MCF 10A (cell line): Measurements from ENCODE around the gene ANO2. TPM values are rescaled to one million over a fixed set of nuclear protein-coding genes. Genes with fewer than 3 reads are reported as not detected.

Experiments used
- BruUV-seq: library from RNA; stranded (reverse); fragments of 400-500 nt; replicated peaks from 2 replicates; lab custom pipeline; 2021; lab: Mats Ljungman, UMichigan
- CTCF ChIA-PET: fragments of 300-600 bp; sonication (Branson Sonifier 250); formaldehyde crosslinking; extraction: SDS; loops from one replicate; lab custom pipeline; 2021; ENCODE audit warnings: antibody characterized with exemption, inconsistent platforms; lab: Yijun Ruan, JAX
- POLR2A ChIA-PET: fragments of 300-600, 350-650 bp; sonication (Branson Sonifier 250); formaldehyde crosslinking; extraction: SDS; loops from one replicate; lab custom pipeline; 2020; ENCODE audit warnings: antibody characterized with exemption, inconsistent platforms; lab: Yijun Ruan, JAX
- DNase-seq: peaks from one replicate; pipeline ENCODE4 v3.0.0-alpha.2; 2018; ENCODE audit not compliant: unreplicated experiment
- H3K27ac Mint-ChIP-seq: one replicate; pipeline ENCODE4 v1.8.0; 2022; ENCODE audit warnings: mild to moderate bottlenecking, low read depth, mixed read lengths; ENCODE audit not compliant: unreplicated experiment
- H3K27me3 Mint-ChIP-seq: one replicate; pipeline ENCODE4 v1.8.0; 2022; ENCODE audit warnings: mixed read lengths; ENCODE audit not compliant: insufficient read depth, unreplicated experiment
- H3K36me3 Mint-ChIP-seq: one replicate; pipeline ENCODE4 v1.8.0; 2022; ENCODE audit warnings: mild to moderate bottlenecking, moderate library complexity, mixed read lengths; ENCODE audit not compliant: insufficient read depth, unreplicated experiment
- H3K4me1 Mint-ChIP-seq: one replicate; pipeline ENCODE4 v1.8.0; 2022; ENCODE audit warnings: mixed read lengths; ENCODE audit not compliant: insufficient read depth, unreplicated experiment
- H3K4me3 Mint-ChIP-seq: one replicate; pipeline ENCODE4 v1.8.0; 2022; ENCODE audit warnings: mild to moderate bottlenecking, moderate library complexity, mixed read lengths; ENCODE audit not compliant: unreplicated experiment
- H3K9me3 Mint-ChIP-seq: one replicate; pipeline ENCODE4 v1.8.0; 2022; ENCODE audit warnings: mixed read lengths; ENCODE audit not compliant: unreplicated experiment
- CTCF ChIP-seq: fragments of 200-600 bp; IDR thresholded peaks from one replicate; pipeline ENCODE4 v1.8.0; 2022; ENCODE audit warnings: antibody characterized with exemption, mild to moderate bottlenecking; ENCODE audit not compliant: unreplicated experiment
- intact Hi-C: fragments of 100-400 bp; cut with micrococcal nuclease; formaldehyde crosslinking; loops from 2 replicates; pipeline ENCODE4 v1.14.1; 2022
- total RNA-seq: library from RNA; stranded (reverse); gene quantifications from 2 replicates; pipeline ENCODE4 v1.2.3, GENCODE V29; 2022

The ANO2 gene
- total RNA-seq, 1 experiment from 2014 or later: not detected

GRCh38 chr12:5807090-5807414 lies 138.0 kb downstream of the ANO2 start:
- H3K4me3 Mint-ChIP-seq: no peak overlapping the region
- no peak overlapping the region for H3K27ac Mint-ChIP-seq
- CTCF ChIA-PET: no interaction called here
- POLR2A ChIA-PET: no interaction called here
- no peaks in the 10 kb centered on the region for H3K36me3 Mint-ChIP-seq
- H3K9me3 Mint-ChIP-seq: peaks cover 19% of the 10 kb centered on the region
- no peaks in the 10 kb centered on the region for H3K4me1 Mint-ChIP-seq
- intact Hi-C loops: no loop called here
- no peak for TF ChIP-seq CTCF
- no peak for DNase-seq
- BruUV-seq: no TSS peak
- no peaks in the 10 kb centered on the region for H3K27me3 Mint-ChIP-seq

GRCh38 chr12:5806371-5807089 lies 138.5 kb downstream of the ANO2 start:
- Mint-ChIP-seq H3K9me3 (peaks cover 16% of the 10 kb centered on the region), H3K27ac (no peak overlapping the region), H3K27me3 (no peaks in the 10 kb centered on the region), H3K36me3 (no peaks in the 10 kb centered on the region), H3K4me1 (no peaks in the 10 kb centered on the region), H3K4me3 (no peak overlapping the region)
- ChIA-PET POLR2A (no interaction called here), CTCF (no interaction called here)
- intact Hi-C loops: no loop called here
- TF ChIP-seq CTCF: no peak
- no TSS peak for BruUV-seq
- DNase-seq: no peak

- CTCF ChIA-PET: interaction anchor here (0.8 kb wide), 1 partner anchor 1357 kb away, joined by 3 read pairs; no protein-coding TSS in a partner anchor
- no peaks in the 10 kb centered on the region for H3K4me1 Mint-ChIP-seq
These were observed 141.5 kb downstream of the ANO2 start for GRCh38 chr12:5803532-5803931.

More at GRCh38 chr12:5803532-5803931, 141.5 kb downstream of the ANO2 start:
- H3K9me3 Mint-ChIP-seq: peaks cover 33% of the 10 kb centered on the region
- intact Hi-C loops: no loop called here
- H3K27me3 Mint-ChIP-seq: no peaks in the 10 kb centered on the region
- H3K4me3 Mint-ChIP-seq: no peak overlapping the region
- no peaks in the 10 kb centered on the region for H3K36me3 Mint-ChIP-seq
- no peak for DNase-seq
- TF ChIP-seq CTCF: no peak
- no TSS peak for BruUV-seq
- no peak overlapping the region for H3K27ac Mint-ChIP-seq
- POLR2A ChIA-PET: no interaction called here
